Measurements from ENCODE around the gene TFEB. TPM values are rescaled to one million over a fixed set of nuclear protein-coding genes. Genes with fewer than 3 reads are reported as not detected.

TFEB gene
- polyA plus RNA-seq, 1 donor (not counting 4 experiments of a cell fraction or from before 2014, with no cell fraction given) = 4.3 TPM

DNA sequence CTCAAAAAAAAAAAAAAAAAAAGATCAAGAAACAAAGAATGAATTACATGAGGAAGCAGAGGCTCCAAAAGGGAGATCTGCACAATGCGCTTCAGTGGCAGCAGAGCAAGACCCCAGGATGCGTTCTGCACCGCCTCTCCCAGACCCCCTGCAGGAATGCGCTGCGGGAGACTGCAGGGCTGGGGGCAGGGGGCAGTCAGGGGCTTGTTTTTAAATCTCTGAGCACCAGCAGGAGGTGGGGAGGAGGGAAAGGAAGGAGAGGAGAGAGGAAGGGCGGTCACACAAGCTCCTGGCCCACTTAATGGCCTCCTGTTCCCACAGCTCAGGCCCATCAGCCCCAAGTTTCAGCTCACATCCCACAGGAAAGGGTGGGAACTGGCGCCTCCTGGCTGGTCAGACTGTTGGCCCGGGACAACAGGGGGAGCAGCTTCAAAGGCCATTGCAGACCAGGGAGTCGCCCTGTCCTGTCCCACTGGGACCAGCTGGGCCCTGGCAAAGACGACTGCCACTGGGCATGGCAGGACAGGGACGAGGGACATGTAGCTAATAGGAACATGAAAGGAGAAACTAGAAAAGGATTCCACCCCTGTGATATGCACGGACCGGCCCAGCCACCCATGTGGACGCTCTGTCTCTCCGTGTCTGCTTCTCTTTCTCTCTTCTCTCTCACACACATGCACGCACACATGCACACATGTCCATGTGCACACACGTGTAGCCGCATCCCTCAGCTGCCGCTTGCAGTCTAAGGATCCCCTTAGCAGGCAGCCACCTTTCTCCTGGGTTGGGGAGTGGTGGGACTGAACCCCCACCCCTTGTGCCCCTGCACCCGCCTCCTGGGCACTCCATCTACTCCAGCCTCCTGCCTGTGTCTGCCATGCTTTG lies 34.7 kb downstream of the TFEB start:
- DNase-seq (ENCODE audit: low read depth, low spot score) = no peak
- dilution Hi-C loops (cut with MboI; ENCODE audit: extremely low pct_ligation_motif_present, low sequenced_read_pairs) = no loop called here

DNA sequence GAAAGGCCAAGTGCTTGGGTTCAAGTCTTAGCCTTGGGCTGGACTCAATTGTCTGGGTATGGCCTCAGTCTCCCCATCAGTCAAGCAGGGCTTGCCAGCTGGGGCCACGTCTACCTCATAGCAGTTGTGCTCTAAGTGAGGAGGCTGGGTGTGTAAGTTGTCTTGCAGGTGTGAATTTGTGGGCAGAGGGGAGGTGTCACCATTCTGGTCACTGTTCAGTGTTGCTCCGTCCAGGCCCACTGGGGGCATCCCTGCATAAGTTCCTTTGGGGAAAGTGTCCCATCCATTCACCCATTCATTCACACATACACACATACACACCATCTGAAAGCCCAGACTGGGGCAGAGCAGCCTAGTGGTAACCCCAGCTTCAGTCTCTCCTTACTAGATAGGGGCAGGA lies 36.3 kb downstream of the TFEB start:
- no peak overlapping the region for H3K4me2 ChIP-seq (ENCODE audit: control insufficient read depth, extremely low read depth, insufficient read depth, low read depth, low read length)

More for the DNA sequence above, 34.7 kb downstream of the TFEB start:
- Histone ChIP-seq H3K9me1 (ENCODE audit: control insufficient read depth, extremely low read depth, insufficient read depth, low read length) (no peaks in the 10 kb centered on the region), H4K20me1 (ENCODE audit: control insufficient read depth, extremely low read depth, insufficient read depth, low read length) (no peaks in the 10 kb centered on the region), H3K79me2 (ENCODE audit: control insufficient read depth, insufficient read depth, low read length) (no peaks in the 10 kb centered on the region), H3K4me3 (ENCODE audit: control insufficient read depth in 2 of 3, extremely low read depth in 1 of 3, insufficient read depth in 2 of 3, low read depth in 1 of 3, low read length in 3 of 3) (no peak overlapping the region), H3K9ac (ENCODE audit: control insufficient read depth, extremely low read depth, insufficient read depth, low read length) (no peak overlapping the region), H3K4me1 (ENCODE audit: control insufficient read depth, extremely low read depth, insufficient read depth, low read length) (peaks cover 3% of the 10 kb centered on the region), H2AFZ (ENCODE audit: control insufficient read depth, low read length) (no peak overlapping the region), H3K27me3 (ENCODE audit: control insufficient read depth, extremely low read depth, insufficient read depth, low read length) (no peaks in the 10 kb centered on the region), H3K27ac (ENCODE audit: control insufficient read depth, insufficient read depth, low read length) (no peak overlapping the region), H3K9me3 (ENCODE audit: control insufficient read depth, low read depth, low read length) (no peaks in the 10 kb centered on the region), H3K4me2 (ENCODE audit: control insufficient read depth, extremely low read depth, insufficient read depth, low read depth, low read length) (no peak overlapping the region), H3K36me3 (ENCODE audit: control insufficient read depth in 2 of 2, extremely low read depth in 1 of 2, insufficient read depth in 2 of 2, low read length in 2 of 2) (no peaks in the 10 kb centered on the region)
- TF ChIP-seq, protein P1, sequence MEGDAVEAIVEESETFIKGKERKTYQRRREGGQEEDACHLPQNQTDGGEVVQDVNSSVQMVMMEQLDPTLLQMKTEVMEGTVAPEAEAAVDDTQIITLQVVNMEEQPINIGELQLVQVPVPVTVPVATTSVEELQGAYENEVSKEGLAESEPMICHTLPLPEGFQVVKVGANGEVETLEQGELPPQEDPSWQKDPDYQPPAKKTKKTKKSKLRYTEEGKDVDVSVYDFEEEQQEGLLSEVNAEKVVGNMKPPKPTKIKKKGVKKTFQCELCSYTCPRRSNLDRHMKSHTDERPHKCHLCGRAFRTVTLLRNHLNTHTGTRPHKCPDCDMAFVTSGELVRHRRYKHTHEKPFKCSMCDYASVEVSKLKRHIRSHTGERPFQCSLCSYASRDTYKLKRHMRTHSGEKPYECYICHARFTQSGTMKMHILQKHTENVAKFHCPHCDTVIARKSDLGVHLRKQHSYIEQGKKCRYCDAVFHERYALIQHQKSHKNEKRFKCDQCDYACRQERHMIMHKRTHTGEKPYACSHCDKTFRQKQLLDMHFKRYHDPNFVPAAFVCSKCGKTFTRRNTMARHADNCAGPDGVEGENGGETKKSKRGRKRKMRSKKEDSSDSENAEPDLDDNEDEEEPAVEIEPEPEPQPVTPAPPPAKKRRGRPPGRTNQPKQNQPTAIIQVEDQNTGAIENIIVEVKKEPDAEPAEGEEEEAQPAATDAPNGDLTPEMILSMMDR (optimal IDR thresholded peaks at IDR 0.05 in 1 of 3, IDR thresholded peaks at IDR 0.05 in 1 of 3, conservative IDR thresholded peaks at IDR 0.05 in 1 of 3; ENCODE audit: extremely low read depth in 1 of 3, insufficient read depth in 2 of 3, low read length in 3 of 3) = no peak
- no peak for TF ChIP-seq EZH2 (IDR thresholded peaks at IDR 0.05; ENCODE audit: low read length)
- FAIRE-seq = no peak

More for the DNA sequence above, 36.3 kb downstream of the TFEB start:
- no peak for FAIRE-seq
- dilution Hi-C loops (cut with MboI; ENCODE audit: extremely low pct_ligation_motif_present, low sequenced_read_pairs) = no loop called here
- Histone ChIP-seq H3K9me1 (ENCODE audit: control insufficient read depth, extremely low read depth, insufficient read depth, low read length) (no peaks in the 10 kb centered on the region), H3K27ac (ENCODE audit: control insufficient read depth, insufficient read depth, low read length) (no peak overlapping the region), H3K4me3 (ENCODE audit: control insufficient read depth in 2 of 3, extremely low read depth in 1 of 3, insufficient read depth in 2 of 3, low read depth in 1 of 3, low read length in 3 of 3) (no peak overlapping the region), H3K4me1 (ENCODE audit: control insufficient read depth, extremely low read depth, insufficient read depth, low read length) (no peaks in the 10 kb centered on the region), H3K27me3 (ENCODE audit: control insufficient read depth, extremely low read depth, insufficient read depth, low read length) (no peaks in the 10 kb centered on the region), H4K20me1 (ENCODE audit: control insufficient read depth, extremely low read depth, insufficient read depth, low read length) (no peaks in the 10 kb centered on the region), H3K9me3 (ENCODE audit: control insufficient read depth, low read depth, low read length) (no peaks in the 10 kb centered on the region), H3K36me3 (ENCODE audit: control insufficient read depth in 2 of 2, extremely low read depth in 1 of 2, insufficient read depth in 2 of 2, low read length in 2 of 2) (no peaks in the 10 kb centered on the region), H3K79me2 (ENCODE audit: control insufficient read depth, insufficient read depth, low read length) (no peaks in the 10 kb centered on the region), H2AFZ (ENCODE audit: control insufficient read depth, low read length) (no peak overlapping the region), H3K9ac (ENCODE audit: control insufficient read depth, extremely low read depth, insufficient read depth, low read length) (no peak overlapping the region)
- DNase-seq (ENCODE audit: low read depth, low spot score) = no peak
- no peak for TF ChIP-seq EZH2 (IDR thresholded peaks at IDR 0.05; ENCODE audit: low read length)
- TF ChIP-seq, protein P1 (optimal IDR thresholded peaks at IDR 0.05 in 1 of 3, IDR thresholded peaks at IDR 0.05 in 1 of 3, conservative IDR thresholded peaks at IDR 0.05 in 1 of 3; ENCODE audit: extremely low read depth in 1 of 3, insufficient read depth in 2 of 3, low read length in 3 of 3) = no peak
